Activated CD8-positive, alpha-beta T cell treated with anti-CD3 and anti-CD28 coated beads, Interleukin-2, amount 10 ng/mL, durations not matched to agents 7 days and 5 days (primary cell): ENCODE results near the gene TPP2. TPM values are rescaled to one million over a fixed set of nuclear protein-coding genes. Genes with fewer than 3 reads are reported as not detected.

Source experiments
- ATAC-seq: fragments of 150-1000 bp; cut with Tn5 transposase; one replicate; pipeline ENCODE4 v1.10.0; 2021; ENCODE audit warnings: moderate library complexity
- CTCF ChIA-PET: fragments of 350-600 bp; sonication (Branson Sonifier 250); formaldehyde crosslinking; loops from one replicate; lab custom pipeline; 2021; ENCODE audit warnings: antibody characterized with exemption; lab: Charles Lee
- POLR2A ChIA-PET: fragments of 350-600 bp; sonication (Branson Sonifier 250); formaldehyde crosslinking; loops from one replicate; lab custom pipeline; 2021; ENCODE audit warnings: antibody characterized with exemption; lab: Charles Lee
- DNase-seq: peaks from one replicate; pipeline ENCODE4 v3.0.0-alpha.2; 2020
- H3K27ac Mint-ChIP-seq: one replicate; pipeline ENCODE4 v1.8.0; 2021; ENCODE audit warnings: mild to moderate bottlenecking, mixed read lengths
- H3K27me3 Mint-ChIP-seq: one replicate; pipeline ENCODE4 v1.8.0; 2021; ENCODE audit warnings: low read depth, mixed read lengths
- H3K36me3 Mint-ChIP-seq: one replicate; pipeline ENCODE4 v1.8.0; 2021; ENCODE audit warnings: low read depth, mixed read lengths
- H3K4me1 Mint-ChIP-seq: one replicate; pipeline ENCODE4 v1.8.0; 2021; ENCODE audit warnings: low read depth, mixed read lengths
- H3K4me3 Mint-ChIP-seq: one replicate; pipeline ENCODE4 v1.8.0; 2021; ENCODE audit warnings: mild to moderate bottlenecking, mixed read lengths
- H3K9me3 Mint-ChIP-seq: one replicate; pipeline ENCODE4 v1.8.0; 2022; ENCODE audit warnings: mixed read lengths; ENCODE audit not compliant: insufficient read depth
- total RNA-seq, 2 experiments: library from RNA; stranded (reverse); gene quantifications; one replicate each; pipeline ENCODE4 v1.2.3, GENCODE V29; 2021

TPP2 gene
- total RNA-seq, 2 experiments from 2014 or later, result 77.8 to 85.4 TPM

DNA sequence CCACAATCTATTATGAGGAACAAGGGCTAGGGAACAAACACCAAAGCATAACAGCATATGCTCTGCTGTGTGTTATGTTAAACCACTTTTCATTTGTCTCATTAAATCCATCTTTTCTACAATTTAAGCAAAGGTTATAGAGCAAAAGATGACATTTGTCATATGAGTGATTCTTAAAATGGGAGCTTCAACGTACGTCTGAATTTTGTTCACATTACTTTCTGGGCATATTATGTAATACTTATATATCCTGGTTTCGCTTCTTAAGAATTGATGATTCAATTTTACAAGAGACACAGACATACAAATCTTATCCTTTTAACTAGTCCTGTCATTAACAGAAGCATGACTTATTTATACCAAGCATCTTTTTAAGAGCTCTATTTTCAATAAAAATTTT lies 3.3 kb upstream of the TPP2 start:
- POLR2A ChIA-PET, result interaction anchor here (0.7 to 3.6 kb wide), 3 partner anchors 12 to 252 kb away, joined by 3 to 36 read pairs (median 3); partner anchors contain the start of genes ERCC5 and TEX30
- CTCF ChIA-PET, result interaction anchor here (0.8 to 5.7 kb wide), 10 partner anchors 10 to 255 kb away, joined by 3 to 50 read pairs (median 6); partner anchors contain the start of genes BIVM, ERCC5, POGLUT2 and TEX30
- no peaks in the 10 kb centered on the region for H3K27me3 Mint-ChIP-seq
- H3K4me3 Mint-ChIP-seq, result no peak overlapping the region
- no peaks in the 10 kb centered on the region for H3K9me3 Mint-ChIP-seq
- peaks cover 8% of the 10 kb centered on the region for H3K36me3 Mint-ChIP-seq
- DNase-seq (no peak), ATAC-seq (no peak)
- peak overlapping the region; percentile 96 for H3K27ac Mint-ChIP-seq
- H3K4me1 Mint-ChIP-seq, result peaks cover 36% of the 10 kb centered on the region

- peaks cover 29% of the 10 kb centered on the region for H3K36me3 Mint-ChIP-seq
- H3K27ac Mint-ChIP-seq, result peak overlapping the region; percentile 100
- DNase-seq, result peak; percentile 41
- ATAC-seq, result peak; percentile 12
- ChIA-PET POLR2A (interaction anchor here (0.6 to 5.0 kb wide), 17 partner anchors 8 to 273 kb away, joined by 3 to 98 read pairs (median 5); partner anchors contain the start of genes ERCC5, POGLUT2 and TEX30), CTCF (interaction anchor here (0.9 to 3.5 kb wide), 6 partner anchors 9 to 249 kb away, joined by 3 to 39 read pairs (median 5); partner anchors contain the start of gene ERCC5)
- no peaks in the 10 kb centered on the region for H3K9me3 Mint-ChIP-seq
- H3K27me3 Mint-ChIP-seq, result no peaks in the 10 kb centered on the region
- peak overlapping the region; percentile 99 for H3K4me3 Mint-ChIP-seq
- H3K4me1 Mint-ChIP-seq, result peaks cover 58% of the 10 kb centered on the region
Observed at GRCh38 chr13:102597029-102597961, 509 bp downstream of the TPP2 start.

DNA sequence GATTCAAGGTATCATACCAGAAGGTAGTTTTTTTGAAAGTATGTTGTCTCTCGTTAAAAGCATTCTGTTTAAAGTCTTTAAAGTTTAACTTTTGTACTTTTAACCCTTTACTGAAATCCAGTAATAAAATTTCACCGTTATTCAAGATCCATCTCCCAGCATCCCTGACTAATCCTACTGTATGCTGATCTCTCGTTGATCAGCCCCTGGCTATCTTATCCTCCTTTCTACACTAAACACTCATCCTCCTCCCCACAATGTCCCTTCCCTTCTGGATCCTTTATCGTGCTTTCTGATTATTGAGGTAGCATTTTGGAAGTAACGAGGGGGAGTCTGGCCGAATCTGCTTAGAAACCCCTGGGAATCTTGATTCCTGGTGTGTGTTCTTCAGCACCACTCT lies 1.3 kb downstream of the TPP2 start:
- ChIA-PET POLR2A (interaction anchor here (0.7 to 5.0 kb wide), 8 partner anchors 9 to 247 kb away, joined by 3 to 98 read pairs (median 8); partner anchors contain the start of genes ERCC5 and TEX30), CTCF (interaction anchor here (0.9 to 3.5 kb wide), 5 partner anchors 8 to 249 kb away, joined by 3 to 39 read pairs (median 5); partner anchors contain the start of gene ERCC5)
- DNase-seq (no peak), ATAC-seq (no peak)
- Mint-ChIP-seq H3K36me3 (peaks cover 35% of the 10 kb centered on the region), H3K9me3 (no peaks in the 10 kb centered on the region), H3K4me3 (peak overlapping the region; percentile 89), H3K27me3 (no peaks in the 10 kb centered on the region), H3K4me1 (peaks cover 59% of the 10 kb centered on the region), H3K27ac (peak overlapping the region; percentile 93)

GRCh38 chr13:102599426-102600012 lies 2.7 kb downstream of the TPP2 start:
- Mint-ChIP-seq H3K9me3 (no peaks in the 10 kb centered on the region), H3K4me1 (peaks cover 67% of the 10 kb centered on the region), H3K27me3 (no peaks in the 10 kb centered on the region), H3K36me3 (peaks cover 47% of the 10 kb centered on the region), H3K27ac (peak overlapping the region; percentile 72), H3K4me3 (peak overlapping the region; percentile 89)
- POLR2A ChIA-PET, result interaction anchor here (0.6 to 2.2 kb wide), 2 partner anchors 61 to 246 kb away, joined by 3 to 6 read pairs; partner anchors contain the start of gene ERCC5
- no peak for ATAC-seq
- CTCF ChIA-PET, result interaction anchor here (0.6 kb wide), 1 partner anchor 202 kb away, joined by 3 read pairs; no protein-coding TSS in a partner anchor
- DNase-seq, result peak; percentile 33

DNA sequence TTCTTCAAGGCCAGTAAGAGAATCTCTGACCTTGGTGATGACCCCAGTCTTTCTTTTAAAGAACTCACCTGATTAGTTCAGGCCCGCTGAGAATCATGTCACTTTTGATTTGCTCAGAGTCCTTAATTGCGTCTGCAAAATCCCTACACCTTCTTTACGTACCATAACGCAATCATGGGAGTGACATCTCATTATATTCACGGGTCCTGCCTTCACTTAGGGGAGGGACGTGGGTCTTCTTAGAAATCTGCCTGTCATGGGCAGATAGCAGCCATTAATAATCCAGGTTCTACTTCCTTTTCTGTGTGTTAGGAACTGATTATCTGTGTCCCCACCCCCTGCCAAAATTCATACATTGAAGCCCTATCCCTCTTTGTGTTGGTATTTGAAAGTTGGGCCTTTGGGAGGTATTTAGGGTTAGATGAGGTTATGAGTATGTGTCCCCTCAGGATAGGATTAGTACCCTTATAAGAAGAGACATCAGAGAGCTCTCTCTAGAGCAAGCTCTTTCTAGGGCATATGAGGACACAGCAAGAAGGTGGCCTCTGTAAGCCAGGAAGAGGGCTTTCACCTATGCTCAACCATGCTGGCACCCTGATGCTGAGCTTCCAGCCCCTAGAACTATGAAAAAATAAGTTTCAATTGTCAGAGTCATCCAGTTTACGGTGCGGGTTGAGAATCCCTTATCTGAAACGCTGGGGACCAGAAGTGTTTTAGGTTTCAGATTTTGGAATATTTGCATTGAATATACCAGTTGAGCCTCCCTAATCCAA lies 9.9 kb downstream of the TPP2 start:
- H3K27ac Mint-ChIP-seq, result no peak overlapping the region

DNA sequence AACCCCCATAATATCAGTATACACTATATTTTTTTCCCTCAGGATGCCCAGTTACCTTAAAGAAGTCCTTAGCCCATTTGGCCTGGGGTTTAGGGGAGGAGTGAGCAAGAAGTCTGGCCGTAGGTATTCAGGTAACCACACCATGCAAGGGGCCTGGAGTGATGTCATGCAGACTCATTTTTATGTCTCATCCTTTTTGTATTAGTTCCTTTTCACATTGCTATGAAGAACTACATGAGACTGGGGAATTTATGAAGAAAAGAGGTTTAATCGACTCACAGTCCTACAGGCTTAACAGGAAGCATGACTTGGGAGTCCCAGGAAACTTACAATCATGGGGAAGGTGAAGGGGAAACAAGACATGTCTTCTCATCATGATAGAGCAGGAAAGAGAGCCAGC lies 12.2 kb downstream of the TPP2 start:
- H3K27me3 Mint-ChIP-seq, result no peaks in the 10 kb centered on the region
- H3K36me3 Mint-ChIP-seq, result peaks cover 72% of the 10 kb centered on the region
- H3K4me1 Mint-ChIP-seq, result peaks cover 62% of the 10 kb centered on the region

More for the DNA sequence above, 9.9 kb downstream of the TPP2 start:
- Mint-ChIP-seq H3K36me3 (peaks cover 76% of the 10 kb centered on the region), H3K27me3 (no peaks in the 10 kb centered on the region), H3K4me1 (peaks cover 70% of the 10 kb centered on the region), H3K9me3 (no peaks in the 10 kb centered on the region), H3K4me3 (no peak overlapping the region)
- no peak for DNase-seq
- ChIA-PET CTCF (interaction anchor here (1.2 to 1.9 kb wide), 5 partner anchors 9 to 49 kb away, joined by 3 to 13 read pairs (median 5); no protein-coding TSS in a partner anchor), POLR2A (interaction anchor here (0.6 to 4.1 kb wide), 4 partner anchors 10 to 240 kb away, joined by 3 to 37 read pairs (median 10); partner anchors contain the start of genes ERCC5 and TPP2)
- no peak for ATAC-seq

DNA sequence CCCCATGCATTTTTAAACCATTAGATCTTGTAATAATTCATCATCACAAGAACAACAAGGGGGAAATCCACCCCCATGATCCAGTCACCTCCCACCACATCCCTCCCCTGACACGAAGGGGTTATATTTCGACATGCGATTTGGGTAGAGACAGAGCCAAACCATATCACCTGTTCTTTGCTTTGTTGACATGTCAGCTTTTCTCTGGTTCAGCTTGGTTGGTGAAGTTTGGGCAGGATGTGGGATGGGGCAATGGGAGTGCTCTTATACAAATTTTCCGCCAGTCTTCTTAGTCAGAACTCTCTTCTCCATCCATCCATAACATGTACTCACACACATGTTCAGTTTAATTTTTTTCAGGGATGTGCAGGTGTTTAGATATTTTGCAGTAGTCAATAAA lies 12.9 kb downstream of the TPP2 start:
- Mint-ChIP-seq H3K27me3 (no peaks in the 10 kb centered on the region), H3K4me1 (peaks cover 54% of the 10 kb centered on the region), H3K4me3 (no peak overlapping the region), H3K9me3 (no peaks in the 10 kb centered on the region), H3K27ac (peak overlapping the region; percentile 17), H3K36me3 (peaks cover 71% of the 10 kb centered on the region)
- POLR2A ChIA-PET, result interaction anchor here (1.1 kb wide), 1 partner anchor 12 kb away, joined by 3 read pairs; no protein-coding TSS in a partner anchor
- DNase-seq (peak; percentile 41), ATAC-seq (peak; percentile 46)
- CTCF ChIA-PET, result interaction anchor here (0.6 to 1.3 kb wide), 2 partner anchors 18 to 29 kb away, joined by 3 read pairs; no protein-coding TSS in a partner anchor

More for the DNA sequence above, 12.2 kb downstream of the TPP2 start:
- ChIA-PET POLR2A (interaction anchor here (4.1 kb wide), 1 partner anchor 12 kb away, joined by 37 read pairs; the partner anchor contains the start of gene TPP2), CTCF (interaction anchor here (1.3 kb wide), 1 partner anchor 28 kb away, joined by 3 read pairs; no protein-coding TSS in a partner anchor)
- ATAC-seq (no peak), DNase-seq (no peak)
- no peaks in the 10 kb centered on the region for H3K9me3 Mint-ChIP-seq
- H3K27ac Mint-ChIP-seq, result peak overlapping the region; percentile 86
- H3K4me3 Mint-ChIP-seq, result no peak overlapping the region

DNA sequence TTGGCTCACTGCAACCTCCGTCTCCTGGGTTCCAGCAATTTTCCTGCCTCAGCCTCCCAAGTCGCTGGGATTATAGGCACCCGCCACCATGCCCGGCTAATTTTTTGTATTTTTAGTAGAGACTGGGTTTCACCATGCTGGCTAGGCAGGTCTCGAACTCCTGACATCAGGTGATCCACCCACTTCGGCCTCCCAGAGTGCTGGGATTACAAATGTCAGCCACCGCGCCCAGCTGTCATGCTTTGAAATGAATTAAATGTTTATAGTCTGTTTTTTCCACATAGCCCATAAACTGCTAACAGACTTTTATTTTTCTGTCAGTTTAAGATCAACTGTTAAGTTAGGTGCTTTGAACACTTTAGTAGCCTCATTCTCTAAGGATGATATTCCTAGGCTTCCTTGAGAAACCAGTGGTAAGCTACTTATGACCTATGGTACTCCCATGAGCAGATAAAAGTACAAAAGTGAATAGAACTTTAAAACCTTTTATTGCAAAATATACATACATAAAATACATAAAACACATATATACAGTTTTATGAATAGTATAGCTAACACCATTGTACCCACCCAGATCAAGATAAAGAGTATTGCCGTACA lies 13.6 kb downstream of the TPP2 start:
- Mint-ChIP-seq H3K4me3 (no peak overlapping the region), H3K9me3 (no peaks in the 10 kb centered on the region), H3K36me3 (peaks cover 67% of the 10 kb centered on the region), H3K4me1 (peaks cover 47% of the 10 kb centered on the region), H3K27me3 (no peaks in the 10 kb centered on the region), H3K27ac (no peak overlapping the region)
- ATAC-seq (no peak), DNase-seq (no peak)
- ChIA-PET POLR2A (interaction anchor here (1.1 kb wide), 1 partner anchor 13 kb away, joined by 3 read pairs; no protein-coding TSS in a partner anchor), CTCF (interaction anchor here (1.3 kb wide), 1 partner anchor 29 kb away, joined by 3 read pairs; no protein-coding TSS in a partner anchor)

DNA sequence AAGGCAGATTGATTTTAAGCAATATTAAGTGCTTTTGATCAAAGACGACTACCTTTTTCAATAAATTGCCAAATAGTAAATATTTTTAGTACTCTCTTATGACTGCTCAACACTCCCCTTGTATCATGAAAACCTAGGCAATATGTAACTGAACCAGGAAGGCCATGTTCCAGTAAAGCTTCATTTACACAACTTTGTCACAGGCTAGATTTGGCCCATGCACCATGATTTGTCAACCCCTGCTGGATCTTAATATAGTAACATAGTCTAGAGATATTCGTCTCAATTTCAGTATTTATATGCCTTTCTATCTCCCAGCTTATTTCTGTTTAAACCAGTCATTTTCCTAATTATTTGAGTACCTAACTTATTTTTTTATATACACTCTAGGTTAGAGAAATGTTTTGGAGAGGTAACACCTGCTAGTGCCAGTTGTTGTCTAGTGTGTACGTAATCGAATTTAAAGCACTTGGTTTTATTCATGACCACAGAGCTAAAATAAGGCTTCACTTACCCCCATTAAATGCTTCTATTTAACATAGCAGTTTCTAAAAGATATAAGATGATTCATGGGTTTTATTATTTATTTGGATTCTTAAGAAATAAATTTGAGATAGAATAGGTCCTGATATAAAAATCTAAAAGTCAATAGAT lies 21.0 kb downstream of the TPP2 start:
- ChIA-PET POLR2A (no interaction called here), CTCF (interaction anchor here (1.3 kb wide), 1 partner anchor 26 kb away, joined by 5 read pairs; no protein-coding TSS in a partner anchor)
- Mint-ChIP-seq H3K27me3 (no peaks in the 10 kb centered on the region), H3K4me3 (no peak overlapping the region), H3K4me1 (peaks cover 6% of the 10 kb centered on the region), H3K9me3 (no peaks in the 10 kb centered on the region), H3K27ac (no peak overlapping the region), H3K36me3 (peaks cover 60% of the 10 kb centered on the region)
- DNase-seq, result no peak
- ATAC-seq, result no peak
